ENCODE data around the gene POLE2.

- TF ChIP-seq CTCF (conservative IDR thresholded peaks at IDR 0.05 in 1 of 2, IDR thresholded peaks at IDR 0.05 in 1 of 2; ENCODE audit: low read depth in 1 of 2, low read length in 2 of 2) = no peak
- TF ChIP-seq EZH2 (IDR thresholded peaks at IDR 0.05; ENCODE audit: low read length, missing control alignments) = no peak
Measured at GRCh38 chr14:49670475-49670874, 17.5 kb downstream of the POLE2 start.
